GM23338 (cell line): ENCODE results near the gene KAT6B. TPM values are rescaled to one million over a fixed set of nuclear protein-coding genes. Genes with fewer than 3 reads are reported as not detected.

ENCODE experiments used
- ATAC-seq: fragments of 200-7000 bp; cut with Tn5 transposase; 3 replicates; pipeline ENCODE4 v1.9.1; 2020
- DNase-seq: peaks from one replicate; pipeline ENCODE4 v3.0.0-alpha.2; 2015; ENCODE audit warnings: low spot score
- H2AFZ ChIP-seq: fragments of 200-600 bp; sonication (generic); 2 replicates; pipeline ENCODE4 v1.8.0; 2016; ENCODE audit warnings: antibody characterized with exemption, mild to moderate bottlenecking, moderate library complexity
- H3F3A ChIP-seq: fragments of 200-600 bp; sonication (generic); replicated peaks from 2 replicates; pipeline ENCODE4 v1.8.0; 2017; ENCODE audit warnings: antibody characterized with exemption, mixed run types, low read depth
- H3K27ac ChIP-seq: fragments of 200-600 bp; sonication (generic); 2 replicates; pipeline ENCODE4 v1.6.1; 2016; ENCODE audit warnings: low read depth
- H3K27me3 ChIP-seq: fragments of 200-600 bp; sonication (generic); 2 replicates; pipeline ENCODE4 v1.8.0; 2016; ENCODE audit warnings: mild to moderate bottlenecking, mixed run types, moderate library complexity; ENCODE audit not compliant: insufficient read depth
- H3K36me3 ChIP-seq: fragments of 200-600 bp; sonication (generic); 2 replicates; pipeline ENCODE4 v1.8.0; 2016; ENCODE audit warnings: mild to moderate bottlenecking; ENCODE audit not compliant: insufficient read depth
- H3K4me1 ChIP-seq: fragments of 200-600 bp; sonication (generic); 2 replicates; pipeline ENCODE4 v1.8.0; 2016; ENCODE audit warnings: mild to moderate bottlenecking, moderate library complexity; ENCODE audit not compliant: insufficient read depth
- H3K4me2 ChIP-seq: fragments of 200-600 bp; sonication (generic); 2 replicates; pipeline ENCODE4 v1.7.1; 2017; ENCODE audit warnings: mixed run types
- H3K4me3 ChIP-seq: fragments of 200-600 bp; sonication (generic); 2 replicates; pipeline ENCODE4 v1.6.1; 2016; ENCODE audit warnings: mixed run types
- H3K79me2 ChIP-seq: fragments of 200-600 bp; sonication (generic); replicated peaks from 2 replicates; pipeline ENCODE4 v1.8.0; 2017; ENCODE audit warnings: mild to moderate bottlenecking; ENCODE audit not compliant: insufficient read depth
- H3K9me2 ChIP-seq: fragments of 200-600 bp; sonication (generic); 2 replicates; pipeline ENCODE4 v1.8.0; 2017; ENCODE audit not compliant: insufficient read depth
- H4K20me1 ChIP-seq: fragments of 200-600 bp; sonication (generic); replicated peaks from 2 replicates; pipeline ENCODE4 v1.8.0; 2017; ENCODE audit warnings: mild to moderate bottlenecking; ENCODE audit not compliant: insufficient read depth
- H3K27ac Mint-ChIP-seq: 2 replicates; pipeline ENCODE4 v1.8.0; 2020; ENCODE audit warnings: inconsistent platforms, mild to moderate bottlenecking, moderate library complexity, mixed read lengths
- H3K27me3 Mint-ChIP-seq: 3 replicates; pipeline ENCODE4 v1.8.0; 2022; ENCODE audit warnings: low read depth, mild to moderate bottlenecking, moderate library complexity, mixed read lengths, inconsistent platforms; ENCODE audit not compliant: insufficient read depth, poor library complexity
- H3K36me3 Mint-ChIP-seq: 3 replicates; pipeline ENCODE4 v1.8.0; 2021; ENCODE audit warnings: low read depth, mild to moderate bottlenecking, inconsistent platforms, moderate library complexity, mixed read lengths
- H3K4me1 Mint-ChIP-seq: 3 replicates; pipeline ENCODE4 v1.8.0; 2020; ENCODE audit warnings: mild to moderate bottlenecking, inconsistent platforms, mixed read lengths
- H3K4me3 Mint-ChIP-seq: 3 replicates; pipeline ENCODE4 v1.8.0; 2021; ENCODE audit warnings: moderate library complexity, mild to moderate bottlenecking, inconsistent platforms, mixed read lengths
- H3K9me3 Mint-ChIP-seq: 3 replicates; pipeline ENCODE4 v1.8.0; 2020; ENCODE audit warnings: moderate library complexity, mild to moderate bottlenecking, inconsistent platforms, mixed read lengths
- CREB1 ChIP-seq: fragments of 250-450 bp; sonication (Bioruptor Pico); IDR thresholded peaks from 2 replicates; pipeline ENCODE4 v1.5.0; 2020; ENCODE audit warnings: low read depth, mild to moderate bottlenecking, moderate library complexity
- CTCF ChIP-seq, 2 experiments: fragments of 200-600 bp in 1 of 2; sonication (generic) in 1 of 2; conservative IDR thresholded peaks; 2 replicates each; pipeline versions ENCODE4 v1.5.1 to v1.6.1; 2016 to 2017; ENCODE audit warnings: antibody characterized with exemption in 2 of 2, low read depth in 2 of 2, mild to moderate bottlenecking in 2 of 2, moderate library complexity in 1 of 2
- EZH2phosphoT487 ChIP-seq: fragments of 200-600 bp; sonication (generic); IDR thresholded peaks from one replicate; pipeline ENCODE4 v1.8.1; 2018; ENCODE audit warnings: antibody characterized with exemption; ENCODE audit not compliant: unreplicated experiment
- NANOG ChIP-seq: IDR thresholded peaks from 2 replicates; pipeline ENCODE4 v1.6.1; 2016; ENCODE audit warnings: antibody characterized with exemption, borderline replicate concordance
- POLR2AphosphoS5 ChIP-seq: IDR thresholded peaks from 2 replicates; pipeline ENCODE4 v1.6.1; 2016; ENCODE audit warnings: antibody characterized with exemption, low read depth
- REST ChIP-seq: IDR thresholded peaks from one replicate; pipeline ENCODE4 v1.6.1; 2018; ENCODE audit warnings: antibody characterized with exemption; ENCODE audit not compliant: unreplicated experiment
- STAT1 ChIP-seq: IDR thresholded peaks from one replicate; pipeline ENCODE4 v1.6.1; 2016; ENCODE audit warnings: antibody characterized with exemption; ENCODE audit not compliant: unreplicated experiment
- ZNF114 ChIP-seq: fragments of 250-450 bp; sonication (Bioruptor Pico); IDR thresholded peaks from 2 replicates; pipeline ENCODE4 v1.5.0; 2020; ENCODE audit warnings: mild to moderate bottlenecking, moderate library complexity
- ZNF331 ChIP-seq: fragments of 250-450 bp; sonication (Bioruptor Pico); IDR thresholded peaks from 2 replicates; pipeline ENCODE4 v1.5.0; 2020; ENCODE audit warnings: low read depth, mild to moderate bottlenecking, moderate library complexity
- ZNF462 ChIP-seq: fragments of 250-450 bp; sonication (Bioruptor Pico); IDR thresholded peaks from 2 replicates; pipeline ENCODE4 v1.5.0; 2020; ENCODE audit warnings: mild to moderate bottlenecking, moderate library complexity
- polyA plus RNA-seq: library from polyadenylated mRNA; unstranded; fragments of >200 nt; fragmentation: Nextera tagmentation; extraction: Ambion mirVana; gene quantifications from 2 replicates; pipeline ENCODE4 v1.2.1, GENCODE V29; 2016
- total RNA-seq: library from RNA; depleted of rRNA; stranded (reverse); fragments of >200 nt; shearing (Covaris generic); gene quantifications from 2 replicates; pipeline ENCODE4 v1.2.3, GENCODE V29; 2014

KAT6B gene
- total and polyA plus RNA-seq, 2 experiments from 2014 or later, result 21.3 to 31.4 TPM

- H3K4me3 ChIP-seq, result no peak overlapping the region
- no peaks in the 10 kb centered on the region for H3K9me2 ChIP-seq
- Mint-ChIP-seq H3K36me3 (no peaks in the 10 kb centered on the region), H3K4me3 (no peak overlapping the region), H3K27ac (no peak overlapping the region), H3K9me3 (no peaks in the 10 kb centered on the region), H3K4me1 (peaks cover 3% of the 10 kb centered on the region; the same call in 2 of the 3 replicates), H3K27me3 (peaks cover 5% of the 10 kb centered on the region)
- H3K4me1 ChIP-seq, result 0 out of 2 replicates have a peak, but pooled peaks cover 3% of the 10 kb centered on the region
- no peaks in the 10 kb centered on the region for H3K36me3 ChIP-seq
- TF ChIP-seq EZH2phosphoT487, result no peak
- no peak for TF ChIP-seq POLR2AphosphoS5
- no peak for TF ChIP-seq ZNF114
- TF ChIP-seq CTCF (conservative IDR thresholded peaks at IDR 0.05; ENCODE audit: low read depth in 2 of 2), result no peak
- TF ChIP-seq ZNF462 (CRISPR knock-in tag), result no peak
- TF ChIP-seq ZNF331 (CRISPR knock-in tag), result no peak
- TF ChIP-seq NANOG, result no peak
- TF ChIP-seq STAT1, result no peak
- TF ChIP-seq REST, result no peak
- no peak for TF ChIP-seq CREB1 (CRISPR knock-in tag)
- H3K27me3 ChIP-seq, result no peaks in the 10 kb centered on the region
- ATAC-seq (no peak), DNase-seq (no peak)
- no peaks in the 10 kb centered on the region for H4K20me1 ChIP-seq
- no peaks in the 10 kb centered on the region for H3K79me2 ChIP-seq
- H3K27ac ChIP-seq, result no peak overlapping the region
- H3K4me2 ChIP-seq, result no peak overlapping the region
- no peak overlapping the region for H2AFZ ChIP-seq
- H3F3A ChIP-seq, result no peaks in the 10 kb centered on the region
Measured at GRCh38 chr10:75068523-75068922, 242.1 kb downstream of the KAT6B start.
